ENCODE measurements around the gene IMMP1L.

IMMP1L gene

GRCh38 chr11:31443802-31444201 lies 65.6 kb downstream of the IMMP1L start:
- Histone ChIP-seq H3K9ac (ENCODE audit: insufficient read length, low read depth) (no peak overlapping the region), H3K36me3 (ENCODE audit: insufficient read depth, insufficient read length, low read length) (no peaks in the 10 kb centered on the region), H3K27me3 (ENCODE audit: insufficient read depth, insufficient read length) (no peaks in the 10 kb centered on the region), H3K4me3 (ENCODE audit: insufficient read length, low read depth) (no peak overlapping the region), H3K9me3 (ENCODE audit: insufficient read depth, low read length) (no peaks in the 10 kb centered on the region), H3K4me1 (ENCODE audit: insufficient read depth, insufficient read length) (no peaks in the 10 kb centered on the region)
- no peak for DNase-seq (ENCODE audit: low read depth, low spot score)
- TF ChIP-seq YY1 (IDR thresholded peaks at IDR 0.05; ENCODE audit: insufficient read depth, insufficient read length) (no peak), SUZ12 (IDR thresholded peaks at IDR 0.05; ENCODE audit: extremely low read depth, insufficient read depth, insufficient read length) (no peak), ZNF274 (IDR thresholded peaks at IDR 0.05; ENCODE audit: low read depth, low read length) (no peak)

- Histone ChIP-seq H3K27me3 (ENCODE audit: insufficient read depth, insufficient read length) (no peaks in the 10 kb centered on the region), H3K4me1 (ENCODE audit: insufficient read depth, insufficient read length) (no peaks in the 10 kb centered on the region), H3K36me3 (ENCODE audit: insufficient read depth, insufficient read length, low read length) (no peaks in the 10 kb centered on the region), H3K9ac (ENCODE audit: insufficient read length, low read depth) (no peak overlapping the region), H3K9me3 (ENCODE audit: insufficient read depth, low read length) (no peaks in the 10 kb centered on the region), H3K4me3 (ENCODE audit: insufficient read length, low read depth) (no peak overlapping the region)
- no peak for DNase-seq (ENCODE audit: low read depth, low spot score)
- no peak for TF ChIP-seq SUZ12 (IDR thresholded peaks at IDR 0.05; ENCODE audit: extremely low read depth, insufficient read depth, insufficient read length)
- TF ChIP-seq YY1 (IDR thresholded peaks at IDR 0.05; ENCODE audit: insufficient read depth, insufficient read length) = no peak
- TF ChIP-seq ZNF274 (IDR thresholded peaks at IDR 0.05; ENCODE audit: low read depth, low read length) = no peak
These were observed 67.3 kb downstream of the IMMP1L start for GRCh38 chr11:31442086-31442485.

GRCh38 chr11:31441296-31441695 lies 68.1 kb downstream of the IMMP1L start:
- Histone ChIP-seq H3K4me3 (ENCODE audit: insufficient read length, low read depth) (no peak overlapping the region), H3K9ac (ENCODE audit: insufficient read length, low read depth) (no peak overlapping the region), H3K9me3 (ENCODE audit: insufficient read depth, low read length) (no peaks in the 10 kb centered on the region), H3K4me1 (ENCODE audit: insufficient read depth, insufficient read length) (no peaks in the 10 kb centered on the region), H3K36me3 (ENCODE audit: insufficient read depth, insufficient read length, low read length) (no peaks in the 10 kb centered on the region), H3K27me3 (ENCODE audit: insufficient read depth, insufficient read length) (no peaks in the 10 kb centered on the region)
- DNase-seq (ENCODE audit: low read depth, low spot score) = no peak
- TF ChIP-seq SUZ12 (IDR thresholded peaks at IDR 0.05; ENCODE audit: extremely low read depth, insufficient read depth, insufficient read length) (no peak), ZNF274 (IDR thresholded peaks at IDR 0.05; ENCODE audit: low read depth, low read length) (no peak), YY1 (IDR thresholded peaks at IDR 0.05; ENCODE audit: insufficient read depth, insufficient read length) (no peak)

GRCh38 chr11:31437742-31438435 lies 71.5 kb downstream of the IMMP1L start:
- no peak overlapping the region for H3K9ac ChIP-seq (ENCODE audit: insufficient read length, low read depth)
- H3K4me3 ChIP-seq (ENCODE audit: insufficient read length, low read depth) = no peak overlapping the region
- no peaks in the 10 kb centered on the region for H3K36me3 ChIP-seq (ENCODE audit: insufficient read depth, insufficient read length, low read length)
- no peak for DNase-seq (ENCODE audit: low read depth, low spot score)
- no peaks in the 10 kb centered on the region for H3K4me1 ChIP-seq (ENCODE audit: insufficient read depth, insufficient read length)
- no peaks in the 10 kb centered on the region for H3K9me3 ChIP-seq (ENCODE audit: insufficient read depth, low read length)
- H3K27me3 ChIP-seq (ENCODE audit: insufficient read depth, insufficient read length) = no peaks in the 10 kb centered on the region
- TF ChIP-seq SUZ12 (IDR thresholded peaks at IDR 0.05; ENCODE audit: extremely low read depth, insufficient read depth, insufficient read length) (no peak), YY1 (IDR thresholded peaks at IDR 0.05; ENCODE audit: insufficient read depth, insufficient read length) (no peak), ZNF274 (IDR thresholded peaks at IDR 0.05; ENCODE audit: low read depth, low read length) (no peak)

GRCh38 chr11:31433851-31434250 lies 75.6 kb downstream of the IMMP1L start:
- Histone ChIP-seq H3K4me3 (ENCODE audit: insufficient read length, low read depth) (no peak overlapping the region), H3K36me3 (ENCODE audit: insufficient read depth, insufficient read length, low read length) (peaks cover 6% of the 10 kb centered on the region), H3K9ac (ENCODE audit: insufficient read length, low read depth) (no peak overlapping the region), H3K27me3 (ENCODE audit: insufficient read depth, insufficient read length) (no peaks in the 10 kb centered on the region), H3K4me1 (ENCODE audit: insufficient read depth, insufficient read length) (no peaks in the 10 kb centered on the region), H3K9me3 (ENCODE audit: insufficient read depth, low read length) (no peaks in the 10 kb centered on the region)
- DNase-seq (ENCODE audit: low read depth, low spot score) = no peak
- TF ChIP-seq YY1 (IDR thresholded peaks at IDR 0.05; ENCODE audit: insufficient read depth, insufficient read length) (no peak), ZNF274 (IDR thresholded peaks at IDR 0.05; ENCODE audit: low read depth, low read length) (no peak), SUZ12 (IDR thresholded peaks at IDR 0.05; ENCODE audit: extremely low read depth, insufficient read depth, insufficient read length) (no peak)

- TF ChIP-seq SUZ12 (IDR thresholded peaks at IDR 0.05; ENCODE audit: extremely low read depth, insufficient read depth, insufficient read length) = no peak
- TF ChIP-seq YY1 (IDR thresholded peaks at IDR 0.05; ENCODE audit: insufficient read depth, insufficient read length) = no peak
- TF ChIP-seq ZNF274 (IDR thresholded peaks at IDR 0.05; ENCODE audit: low read depth, low read length) = no peak
- Histone ChIP-seq H3K9me3 (ENCODE audit: insufficient read depth, low read length) (no peaks in the 10 kb centered on the region), H3K36me3 (ENCODE audit: insufficient read depth, insufficient read length, low read length) (peaks cover 9% of the 10 kb centered on the region), H3K4me3 (ENCODE audit: insufficient read length, low read depth) (no peak overlapping the region), H3K27me3 (ENCODE audit: insufficient read depth, insufficient read length) (no peaks in the 10 kb centered on the region), H3K9ac (ENCODE audit: insufficient read length, low read depth) (no peak overlapping the region), H3K4me1 (ENCODE audit: insufficient read depth, insufficient read length) (no peaks in the 10 kb centered on the region)
- DNase-seq (ENCODE audit: low read depth, low spot score) = no peak
These were observed 84.8 kb downstream of the IMMP1L start for GRCh38 chr11:31424652-31425051.

GRCh38 chr11:31422703-31423102 lies 86.7 kb downstream of the IMMP1L start:
- Histone ChIP-seq H3K27me3 (ENCODE audit: insufficient read depth, insufficient read length) (no peaks in the 10 kb centered on the region), H3K36me3 (ENCODE audit: insufficient read depth, insufficient read length, low read length) (peaks cover 3% of the 10 kb centered on the region), H3K4me1 (ENCODE audit: insufficient read depth, insufficient read length) (no peaks in the 10 kb centered on the region), H3K4me3 (ENCODE audit: insufficient read length, low read depth) (no peak overlapping the region), H3K9ac (ENCODE audit: insufficient read length, low read depth) (no peak overlapping the region), H3K9me3 (ENCODE audit: insufficient read depth, low read length) (no peaks in the 10 kb centered on the region)
- no peak for TF ChIP-seq ZNF274 (IDR thresholded peaks at IDR 0.05; ENCODE audit: low read depth, low read length)
- TF ChIP-seq SUZ12 (IDR thresholded peaks at IDR 0.05; ENCODE audit: extremely low read depth, insufficient read depth, insufficient read length) = no peak
- TF ChIP-seq YY1 (IDR thresholded peaks at IDR 0.05; ENCODE audit: insufficient read depth, insufficient read length) = no peak
- no peak for DNase-seq (ENCODE audit: low read depth, low spot score)
